ENCODE measurements around the gene ERBIN.
"Not testable (repeated sequence)": the region's sequence is repeated elsewhere in the genome, so short reads cannot be mapped to it uniquely, and the experiment has no call there.

The ERBIN gene

GRCh38 chr5:65916066-65916465, 10.3 kb upstream of the ERBIN start:
- no peak for DNase-seq

GRCh38 chr5:65916636-65917035, 9.7 kb upstream of the ERBIN start:
- DNase-seq = no peak

- no peak for DNase-seq
Measured at GRCh38 chr5:65919773-65920172, 6.6 kb upstream of the ERBIN start.

GRCh38 chr5:65923339-65923738, 3.0 kb upstream of the ERBIN start:
- no peak for DNase-seq

GRCh38 chr5:65924366-65925043, 1.9 kb upstream of the ERBIN start:
- DNase-seq = no peak

- peak; percentile 93 for DNase-seq
Measured at GRCh38 chr5:65925044-65925600, 1.3 kb upstream of the ERBIN start.

- DNase-seq = peak; percentile 97
Measured at GRCh38 chr5:65925601-65926275, 637 bp upstream of the ERBIN start.

- no peak for DNase-seq
Measured at GRCh38 chr5:65926893-65927292, 518 bp downstream of the ERBIN start.

GRCh38 chr5:65927503-65928321, 1.3 kb downstream of the ERBIN start:
- DNase-seq = peak; percentile 76

GRCh38 chr5:65928322-65928752, 2.0 kb downstream of the ERBIN start:
- peak; percentile 37 for DNase-seq

GRCh38 chr5:65928860-65929259, 2.5 kb downstream of the ERBIN start:
- no peak for DNase-seq

GRCh38 chr5:65932676-65933075, 6.3 kb downstream of the ERBIN start:
- DNase-seq = no peak

GRCh38 chr5:65933295-65933694, 6.9 kb downstream of the ERBIN start:
- DNase-seq = no peak

- DNase-seq = no peak
Measured at GRCh38 chr5:65938256-65938655, 11.9 kb downstream of the ERBIN start.

GRCh38 chr5:65943771-65944170, 17.4 kb downstream of the ERBIN start:
- DNase-seq = no peak

GRCh38 chr5:65946198-65946745, 19.9 kb downstream of the ERBIN start:
- no peak for DNase-seq

GRCh38 chr5:65948115-65948747, 21.9 kb downstream of the ERBIN start:
- no peak for DNase-seq

- no peak for DNase-seq
Measured at GRCh38 chr5:65951330-65951729, 25.0 kb downstream of the ERBIN start.

GRCh38 chr5:65952259-65952658, 25.9 kb downstream of the ERBIN start:
- no peak for DNase-seq

- no peak for DNase-seq
Measured at GRCh38 chr5:65954200-65954599, 27.8 kb downstream of the ERBIN start.

GRCh38 chr5:65955746-65956145, 29.4 kb downstream of the ERBIN start:
- DNase-seq = no peak

GRCh38 chr5:65957703-65958102, 31.3 kb downstream of the ERBIN start:
- not testable (repeated sequence) for DNase-seq

GRCh38 chr5:65961633-65962032, 35.3 kb downstream of the ERBIN start:
- DNase-seq = no peak
